Stomach smooth muscle (tissue), 2 donors: ENCODE results near the gene GP1BB.

ENCODE experiments used
- H3K27ac ChIP-seq: one replicate; pipeline ENCODE4 v1.7.0; 2013; ENCODE audit warnings: mild to moderate bottlenecking, low read length, inconsistent platforms
- H3K27me3 ChIP-seq, 2 donors: one replicate each; pipeline ENCODE4 v1.7.0; 2013; ENCODE audit warnings: low read length in 2 of 2; ENCODE audit not compliant: insufficient read depth in 2 of 2, control insufficient read depth in 1 of 2
- H3K36me3 ChIP-seq, 2 donors: one replicate each; pipeline ENCODE4 v1.7.0; 2013; ENCODE audit warnings: low read length in 2 of 2; ENCODE audit not compliant: control insufficient read depth in 2 of 2, insufficient read depth in 2 of 2
- H3K4me1 ChIP-seq: one replicate; pipeline ENCODE4 v1.7.0; 2013; ENCODE audit warnings: low read length; ENCODE audit not compliant: control insufficient read depth, insufficient read depth
- H3K4me3 ChIP-seq, 2 donors: one replicate each; pipeline ENCODE4 v1.7.0; 2013; ENCODE audit warnings: low read length in 2 of 2
- H3K9ac ChIP-seq, 2 donors: one replicate each; pipeline ENCODE4 v1.7.0; 2013; ENCODE audit warnings: low read length in 2 of 2, mild to moderate bottlenecking in 1 of 2
- H3K9me3 ChIP-seq, 2 donors: one replicate each; pipeline ENCODE4 v1.7.0; 2013; ENCODE audit warnings: low read length in 2 of 2; ENCODE audit not compliant: control insufficient read depth in 2 of 2
- donor health status: healthy.
- donor health status: Pancreatic carcinoma.

Gene GP1BB

DNA sequence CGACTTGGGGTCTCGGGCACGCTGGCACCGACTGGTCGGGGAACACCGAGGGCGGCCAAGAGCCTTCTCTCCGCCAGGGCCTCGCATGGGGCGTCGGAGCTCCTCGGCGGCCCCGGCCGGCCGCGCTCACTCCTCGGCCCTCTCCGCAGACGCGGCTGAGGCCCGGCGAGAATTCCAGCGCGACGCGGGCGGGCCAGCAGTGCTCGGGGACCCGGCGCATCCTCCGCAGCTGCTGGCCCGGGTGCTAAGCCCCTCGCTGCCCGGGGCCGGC is 42.8 kb downstream of the GP1BB start:
- no peaks in the 10 kb centered on the region for H3K9me3 ChIP-seq
- H3K27ac ChIP-seq = no peak overlapping the region
- H3K27me3 ChIP-seq = peaks cover 66 to 87% of the 10 kb centered on the region in 2 donors
- peak overlapping the region in 1 of 2 donors; percentile 44 for H3K4me3 ChIP-seq
- H3K36me3 ChIP-seq = no peaks in the 10 kb centered on the region
- peaks cover 10% of the 10 kb centered on the region for H3K4me1 ChIP-seq
- H3K9ac ChIP-seq = no peak overlapping the region

DNA sequence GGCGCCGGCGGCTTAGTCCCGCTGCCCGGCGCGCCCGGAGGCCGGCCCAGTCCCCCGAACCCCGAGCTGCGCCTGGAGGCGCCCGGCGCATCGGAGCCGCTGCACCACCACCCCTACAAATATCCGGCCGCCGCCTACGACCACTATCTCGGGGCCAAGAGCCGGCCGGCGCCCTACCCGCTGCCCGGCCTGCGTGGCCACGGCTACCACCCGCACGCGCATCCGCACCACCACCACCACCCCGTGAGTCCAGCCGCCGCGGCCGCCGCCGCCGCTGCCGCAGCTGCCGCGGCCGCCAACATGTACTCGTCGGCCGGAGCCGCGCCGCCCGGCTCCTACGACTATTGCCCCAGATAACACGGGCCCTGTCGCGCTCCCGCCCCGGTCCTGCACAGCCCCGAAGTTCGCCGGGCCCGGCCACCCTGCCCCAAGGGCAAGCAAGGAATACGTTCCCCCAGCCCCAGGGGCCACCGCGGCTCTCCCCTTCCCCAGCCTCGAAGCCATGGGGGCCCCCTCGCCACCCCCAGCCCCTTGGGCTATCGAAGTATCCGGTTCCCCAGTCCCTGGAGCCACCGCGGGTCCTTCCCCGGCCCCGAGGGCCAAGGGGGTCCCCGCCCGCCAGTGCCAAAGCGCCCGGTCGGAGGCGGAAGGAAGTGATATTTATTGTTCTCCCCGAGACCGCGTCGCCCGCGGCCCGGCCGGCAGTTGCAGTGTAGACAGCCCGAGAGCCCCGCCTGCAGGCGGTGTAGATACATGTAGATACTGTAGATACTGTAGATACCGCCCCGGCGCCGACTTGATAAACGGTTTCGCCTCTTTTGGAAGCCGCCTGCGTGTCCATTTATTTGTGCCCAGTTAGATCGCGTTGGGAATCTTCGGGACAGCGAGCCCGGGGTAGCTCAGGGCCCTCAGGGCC is 43.4 kb downstream of the GP1BB start:
- H3K9ac ChIP-seq = no peak overlapping the region
- H3K36me3 ChIP-seq = no peaks in the 10 kb centered on the region
- H3K27me3 ChIP-seq = peaks cover 67 to 86% of the 10 kb centered on the region in 2 donors
- H3K9me3 ChIP-seq = no peaks in the 10 kb centered on the region
- no peak overlapping the region for H3K27ac ChIP-seq
- peaks cover 10% of the 10 kb centered on the region for H3K4me1 ChIP-seq
- H3K4me3 ChIP-seq = peak overlapping the region in 1 of 2 donors; percentile 44

DNA sequence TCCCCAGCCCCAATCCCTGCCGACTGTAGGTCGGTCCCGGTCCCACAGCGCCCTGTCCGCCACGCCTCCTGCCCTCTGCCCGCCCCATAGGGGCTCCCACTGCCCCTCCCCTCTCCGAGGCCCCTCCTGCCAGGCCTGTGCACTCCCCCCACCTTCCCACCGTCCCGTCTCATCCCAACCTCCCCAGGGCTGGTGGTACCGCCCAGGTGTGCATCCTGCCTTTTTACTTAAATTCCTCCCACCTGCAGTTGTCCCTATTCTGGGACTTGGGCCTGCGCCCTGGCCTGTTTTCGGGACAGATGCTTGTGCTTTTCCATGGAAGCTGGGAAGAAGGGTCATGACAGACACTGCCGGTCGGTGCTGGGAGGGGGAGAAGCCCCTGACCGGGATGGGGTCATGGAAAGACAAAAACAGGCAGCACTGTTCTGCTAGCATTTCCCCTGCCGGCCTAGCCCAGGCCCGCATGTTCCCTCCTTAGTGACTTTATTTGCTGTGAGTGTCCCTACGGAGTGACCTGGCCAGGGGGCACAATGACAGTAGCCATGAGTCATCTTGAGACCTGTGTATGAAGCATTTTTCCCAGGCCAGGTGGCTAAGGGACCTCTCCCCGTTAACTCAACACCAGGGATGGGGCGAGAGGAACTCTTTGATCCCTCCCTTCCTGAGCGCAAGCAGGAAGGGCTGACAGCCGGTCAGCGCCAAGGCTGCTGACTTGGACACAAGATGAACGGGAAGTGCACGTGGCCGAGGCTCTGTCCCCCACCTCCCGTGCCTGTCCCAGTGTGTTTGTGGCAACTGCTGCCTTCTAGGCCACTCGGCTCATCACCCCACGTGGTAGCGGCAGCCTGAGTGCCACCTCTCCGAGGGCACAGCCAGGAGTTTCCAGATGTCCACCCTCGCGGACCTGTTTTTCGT is 44.3 kb downstream of the GP1BB start:
- Histone ChIP-seq H3K9me3 (no peaks in the 10 kb centered on the region), H3K4me1 (peaks cover 10% of the 10 kb centered on the region), H3K27ac (no peak overlapping the region), H3K9ac (no peak overlapping the region), H3K4me3 (no peak overlapping the region), H3K36me3 (no peaks in the 10 kb centered on the region), H3K27me3 (peaks cover 58 to 78% of the 10 kb centered on the region in 2 donors)

DNA sequence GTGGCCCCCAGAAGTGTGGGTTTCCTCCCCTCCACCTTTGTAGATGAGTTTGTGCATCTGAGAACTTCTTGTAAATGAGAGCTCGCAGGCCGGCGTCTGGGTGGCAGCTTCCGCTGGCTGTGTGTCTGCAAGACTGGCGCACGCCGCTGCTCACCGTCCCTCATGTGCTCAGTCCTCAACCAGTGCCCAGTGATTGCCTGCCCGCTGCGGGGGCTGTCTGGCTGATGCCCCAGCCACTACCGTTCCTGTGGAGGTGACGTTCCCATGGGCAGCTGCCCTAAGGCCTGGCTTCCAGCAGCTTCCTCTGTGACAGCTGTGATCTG is 46.0 kb downstream of the GP1BB start:
- no peak overlapping the region for H3K9ac ChIP-seq
- no peaks in the 10 kb centered on the region for H3K9me3 ChIP-seq
- H3K27ac ChIP-seq = no peak overlapping the region
- peaks cover 52 to 72% of the 10 kb centered on the region in 2 donors for H3K27me3 ChIP-seq
- H3K36me3 ChIP-seq = no peaks in the 10 kb centered on the region
- peaks cover 10% of the 10 kb centered on the region for H3K4me1 ChIP-seq
- no peak overlapping the region for H3K4me3 ChIP-seq

DNA sequence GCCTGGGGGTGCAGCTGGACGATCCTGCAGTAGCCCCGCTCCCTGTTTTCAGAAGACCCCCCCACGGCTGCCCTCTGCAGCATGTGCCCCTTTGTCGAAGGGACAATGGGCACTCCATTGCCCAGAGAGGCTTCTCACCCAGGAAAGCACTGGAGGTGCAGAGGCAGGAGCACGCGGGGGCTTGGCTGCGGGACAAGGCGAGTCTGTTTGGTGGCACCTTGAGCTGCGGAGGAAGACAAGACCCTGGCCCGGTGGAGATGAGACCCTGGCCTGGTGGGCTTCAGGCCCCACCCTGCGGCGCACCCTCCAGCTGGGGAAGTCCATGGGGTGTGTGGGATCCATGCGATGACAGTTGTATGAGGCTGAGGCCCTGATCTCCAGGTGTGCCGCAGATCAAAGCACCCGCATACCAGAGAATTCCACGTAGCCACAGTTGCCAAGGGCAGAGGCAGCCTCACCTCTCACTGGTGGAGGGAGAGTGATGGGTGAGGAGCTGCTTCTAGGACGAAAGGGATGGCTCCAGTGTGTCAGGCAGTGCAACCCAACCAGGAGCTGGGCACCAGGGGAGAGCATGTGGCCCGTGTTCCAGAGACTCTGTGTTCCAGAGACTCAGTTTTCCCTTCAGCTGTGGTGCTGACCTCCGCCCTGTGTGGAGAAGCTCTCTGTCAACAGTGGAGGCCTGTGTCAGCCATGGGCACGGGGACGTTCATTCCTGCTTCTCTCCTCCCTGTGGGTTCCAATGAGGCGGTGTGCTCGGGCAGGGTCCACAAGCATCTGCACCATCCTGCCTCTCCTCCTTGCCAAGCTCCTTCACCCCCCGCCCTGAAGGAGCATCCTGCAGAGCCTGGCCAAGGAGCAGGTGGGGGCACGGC is 47.2 kb downstream of the GP1BB start:
- Histone ChIP-seq H3K4me1 (peaks cover 10% of the 10 kb centered on the region), H3K9ac (no peak overlapping the region), H3K27ac (no peak overlapping the region), H3K27me3 (peaks cover 43 to 59% of the 10 kb centered on the region in 2 donors), H3K9me3 (no peaks in the 10 kb centered on the region), H3K4me3 (no peak overlapping the region), H3K36me3 (no peaks in the 10 kb centered on the region)

DNA sequence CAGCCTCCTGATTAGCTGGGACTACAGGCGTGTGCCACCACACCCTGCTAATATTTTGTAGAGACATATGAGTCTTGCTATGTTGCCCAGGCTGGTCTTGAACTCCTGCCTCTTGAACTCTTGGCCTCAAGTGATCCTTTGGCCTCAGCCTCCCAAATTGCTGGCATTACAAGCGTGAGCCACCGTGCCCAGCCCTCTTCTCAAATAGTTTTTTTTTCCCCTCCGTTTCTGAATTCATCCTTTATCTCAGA is 49.0 kb downstream of the GP1BB start:
- Histone ChIP-seq H3K4me3 (no peak overlapping the region), H3K9ac (no peak overlapping the region), H3K36me3 (no peaks in the 10 kb centered on the region), H3K4me1 (peaks cover 2% of the 10 kb centered on the region), H3K27ac (no peak overlapping the region), H3K9me3 (no peaks in the 10 kb centered on the region), H3K27me3 (peaks cover 41 to 47% of the 10 kb centered on the region in 2 donors)

DNA sequence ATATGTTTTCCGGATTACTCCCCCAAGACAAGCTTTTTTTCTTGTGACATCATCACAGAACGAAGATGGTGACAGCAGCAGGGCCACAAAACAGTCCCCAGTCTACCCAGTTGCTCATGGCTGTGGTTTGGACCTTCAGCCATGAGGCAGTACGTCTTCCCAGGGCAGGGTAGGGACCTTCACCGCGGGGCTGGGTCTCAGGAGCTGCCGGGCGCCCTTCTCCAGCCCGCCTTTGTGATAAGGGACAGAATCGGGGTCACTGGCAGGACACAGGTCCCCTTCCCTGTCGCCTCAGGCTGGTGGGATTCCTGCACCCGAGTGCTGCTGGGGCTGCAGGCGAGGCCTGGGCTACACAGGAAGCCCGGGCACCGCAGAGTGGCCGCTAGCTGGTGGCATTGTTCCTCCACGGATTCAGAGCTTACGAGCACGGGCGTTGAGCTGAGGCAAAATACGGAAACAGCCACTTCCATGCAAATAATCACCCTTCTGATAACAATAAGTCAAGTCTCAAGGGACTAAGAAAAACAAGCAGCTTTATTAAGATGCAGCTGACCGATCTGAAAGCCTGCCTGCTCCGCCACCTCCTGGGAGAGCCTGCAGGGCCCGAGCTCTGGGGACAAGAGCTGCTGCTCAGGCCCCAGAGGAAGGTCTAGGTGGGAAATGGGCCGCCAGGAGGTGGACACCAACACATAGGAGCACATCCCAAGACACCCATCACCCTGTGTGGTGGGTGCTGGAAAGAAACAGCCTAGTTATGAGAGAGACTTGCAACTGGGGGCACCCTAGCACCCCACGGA is 49.5 kb downstream of the GP1BB start:
- H3K9me3 ChIP-seq = no peaks in the 10 kb centered on the region
- no peaks in the 10 kb centered on the region for H3K36me3 ChIP-seq
- H3K4me3 ChIP-seq = no peak overlapping the region
- no peak overlapping the region for H3K9ac ChIP-seq
- H3K4me1 ChIP-seq = peaks cover 2% of the 10 kb centered on the region
- peaks cover 37 to 42% of the 10 kb centered on the region in 2 donors for H3K27me3 ChIP-seq
- H3K27ac ChIP-seq = no peak overlapping the region

DNA sequence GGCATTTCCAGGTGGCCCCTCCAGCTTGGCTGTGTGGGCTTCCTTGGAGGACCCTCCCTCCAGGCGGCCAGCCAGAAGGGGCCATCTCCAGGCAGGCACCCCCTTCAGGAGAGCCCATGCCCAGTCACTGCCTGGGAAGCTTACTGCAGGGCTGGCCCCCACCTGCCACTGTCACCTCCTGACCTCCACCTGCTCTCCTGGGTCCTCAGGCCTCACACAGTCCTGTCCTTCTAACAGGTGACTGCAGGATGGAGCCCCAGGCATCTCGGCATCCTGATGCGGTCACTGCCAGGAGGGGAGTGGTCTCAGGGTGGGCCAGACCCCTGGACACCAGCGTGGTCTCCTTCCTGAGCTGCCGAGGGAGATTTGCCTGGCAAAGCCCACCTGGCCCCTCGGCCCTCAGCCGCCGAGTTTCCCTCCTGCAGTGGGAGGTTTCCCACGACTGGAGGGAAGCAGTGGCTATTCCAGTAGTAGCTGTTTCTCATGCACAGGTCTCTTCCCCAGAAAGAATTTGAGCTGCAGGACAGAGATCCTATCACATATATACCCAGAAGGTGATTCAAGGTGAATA is 50.2 kb downstream of the GP1BB start:
- Histone ChIP-seq H3K36me3 (no peaks in the 10 kb centered on the region), H3K27ac (no peak overlapping the region), H3K9me3 (no peaks in the 10 kb centered on the region), H3K4me3 (no peak overlapping the region), H3K27me3 (peaks cover 30 to 35% of the 10 kb centered on the region in 2 donors), H3K4me1 (peaks cover 2% of the 10 kb centered on the region), H3K9ac (no peak overlapping the region)
